Trophoblast cell (in vitro differentiated cells and primary cell): ENCODE data around the gene PPA2.

Source experiments
- DNase-seq, 2 donors: peaks; one replicate each; pipeline ENCODE4 v3.0.0-alpha.2; 2016
- H2AFZ ChIP-seq: 2 replicates; pipeline ENCODE4 v1.6.1; 2013; ENCODE audit warnings: low read length, moderate library complexity, mild to moderate bottlenecking; ENCODE audit not compliant: insufficient read depth, poor library complexity
- H2AK5ac ChIP-seq: 2 replicates; pipeline ENCODE4 v1.6.1; 2013; ENCODE audit warnings: mild to moderate bottlenecking, low read length
- H2BK120ac ChIP-seq: 2 replicates; pipeline ENCODE4 v1.6.1; 2013; ENCODE audit warnings: low read length, mild to moderate bottlenecking, moderate library complexity; ENCODE audit not compliant: insufficient read depth, poor library complexity
- H2BK12ac ChIP-seq: 2 replicates; pipeline ENCODE4 v1.6.1; 2013; ENCODE audit warnings: mild to moderate bottlenecking, low read length, moderate library complexity
- H2BK5ac ChIP-seq: 2 replicates; pipeline ENCODE4 v1.6.1; 2013; ENCODE audit warnings: low read length, low read depth, moderate library complexity, mild to moderate bottlenecking; ENCODE audit not compliant: poor library complexity
- H3K14ac ChIP-seq: 2 replicates; pipeline ENCODE4 v1.6.1; 2013; ENCODE audit warnings: mild to moderate bottlenecking, low read length
- H3K18ac ChIP-seq: 2 replicates; pipeline ENCODE4 v1.6.1; 2013; ENCODE audit warnings: mild to moderate bottlenecking, low read length
- H3K23ac ChIP-seq: 2 replicates; pipeline ENCODE4 v1.6.1; 2013; ENCODE audit warnings: low read length
- H3K27ac ChIP-seq: 2 replicates; pipeline ENCODE4 v1.5.1; 2013; ENCODE audit warnings: low read depth, mild to moderate bottlenecking, inconsistent platforms, low read length, moderate library complexity
- H3K27me3 ChIP-seq: 2 replicates; pipeline ENCODE4 v1.6.1; 2013; ENCODE audit warnings: inconsistent platforms, mild to moderate bottlenecking, low read length, moderate library complexity; ENCODE audit not compliant: insufficient read depth
- H3K36me3 ChIP-seq, 2 experiments: 1 replicate in 1 of 2; 2 replicates in 1 of 2; pipeline ENCODE4 v1.6.1; 2013; ENCODE audit warnings: low read length in 2 of 2, mild to moderate bottlenecking in 2 of 2, moderate library complexity in 1 of 2; ENCODE audit not compliant: insufficient read depth in 2 of 2, control insufficient read depth in 1 of 2
- H3K4ac ChIP-seq: 2 replicates; pipeline ENCODE4 v1.6.1; 2013; ENCODE audit warnings: low read depth, mild to moderate bottlenecking, low read length, moderate library complexity
- H3K4me1 ChIP-seq, 2 experiments: 1 replicate in 1 of 2; 2 replicates in 1 of 2; pipeline ENCODE4 v1.6.1; 2013; ENCODE audit warnings: low read length in 2 of 2, mild to moderate bottlenecking in 2 of 2, moderate library complexity in 1 of 2; ENCODE audit not compliant: insufficient read depth in 2 of 2, control insufficient read depth in 1 of 2
- H3K4me2 ChIP-seq: 2 replicates; pipeline ENCODE4 v1.6.1; 2013; ENCODE audit warnings: inconsistent platforms, mild to moderate bottlenecking, low read length, moderate library complexity
- H3K4me3 ChIP-seq: 2 replicates; pipeline ENCODE4 v1.5.1; 2013; ENCODE audit warnings: mild to moderate bottlenecking, low read depth, low read length, inconsistent platforms
- H3K79me1 ChIP-seq: one replicate; pipeline ENCODE4 v1.6.1; 2013; ENCODE audit warnings: low read length
- H3K79me2 ChIP-seq: 2 replicates; pipeline ENCODE4 v1.6.1; 2013; ENCODE audit warnings: low read length, mild to moderate bottlenecking; ENCODE audit not compliant: control insufficient read depth, insufficient read depth, poor library complexity
- H3K9ac ChIP-seq: 2 replicates; pipeline ENCODE4 v1.6.1; 2013; ENCODE audit warnings: mild to moderate bottlenecking, low read length
- H3K9me3 ChIP-seq: 2 replicates; pipeline ENCODE4 v1.6.1; 2013; ENCODE audit warnings: low read depth, mild to moderate bottlenecking, control low read depth, inconsistent platforms, low read length; ENCODE audit not compliant: insufficient read depth
- H4K12ac ChIP-seq: 2 replicates; pipeline ENCODE4 v1.6.1; 2013; ENCODE audit warnings: low read depth, mild to moderate bottlenecking, low read length, moderate library complexity
- H4K8ac ChIP-seq: 2 replicates; pipeline ENCODE4 v1.6.1; 2013; ENCODE audit warnings: low read depth, mild to moderate bottlenecking, low read length, moderate library complexity
- H4K91ac ChIP-seq: one replicate; pipeline ENCODE4 v1.6.1; 2013; ENCODE audit warnings: low read depth, mild to moderate bottlenecking, low read length, moderate library complexity
- WGBS: extraction: QIAGEN DNeasy Blood & Tissue Kit; methylation state at CpG from one replicate; pipeline ENCODE4 v1.1.7; 2013; ENCODE audit warnings: missing lambda C conversion rate; ENCODE audit not compliant: insufficient read length, insufficient coverage; ENCODE audit errors: extremely low coverage; 5-methylcytosine and 5-hydroxymethylcytosine counted together

PPA2 gene

GRCh38 chr4:105509291-105509690, 35.4 kb upstream of the PPA2 start:
- Histone ChIP-seq H3K4ac (no peak overlapping the region), H3K4me2 (no peak overlapping the region), H3K23ac (no peak overlapping the region), H2AK5ac (no peak overlapping the region), H3K79me1 (no peaks in the 10 kb centered on the region), H3K18ac (no peak overlapping the region), H3K4me3 (no peak overlapping the region), H2BK5ac (no peak overlapping the region), H3K9me3 (no peaks in the 10 kb centered on the region), H3K79me2 (no peaks in the 10 kb centered on the region), H3K27me3 (no peaks in the 10 kb centered on the region), H3K36me3 (no peaks in the 10 kb centered on the region), H3K9ac (no peak overlapping the region), H2BK12ac (no peak overlapping the region), H3K27ac (no peak overlapping the region), H3K14ac (no peak overlapping the region), H4K12ac (no peak overlapping the region), H2AFZ (no peak overlapping the region), H3K4me1 (no peaks in the 10 kb centered on the region), H4K8ac (no peak overlapping the region), H4K91ac (no peak overlapping the region), H2BK120ac (no peak overlapping the region)
- no peak for DNase-seq
- no CpG with 5 or more reads among the region's 1 CpG for WGBS

- Histone ChIP-seq H3K27me3 (no peaks in the 10 kb centered on the region), H3K14ac (no peak overlapping the region), H4K91ac (no peak overlapping the region), H4K12ac (no peak overlapping the region), H3K36me3 (no peaks in the 10 kb centered on the region), H4K8ac (no peak overlapping the region), H3K4ac (no peak overlapping the region), H3K4me3 (no peak overlapping the region), H3K4me2 (no peak overlapping the region), H2BK5ac (no peak overlapping the region), H3K9ac (no peak overlapping the region), H2AK5ac (no peak overlapping the region), H3K18ac (no peak overlapping the region), H3K9me3 (no peaks in the 10 kb centered on the region), H2BK12ac (no peak overlapping the region), H3K4me1 (no peaks in the 10 kb centered on the region), H3K23ac (no peak overlapping the region), H3K79me2 (no peaks in the 10 kb centered on the region), H3K27ac (no peak overlapping the region), H3K79me1 (no peaks in the 10 kb centered on the region), H2BK120ac (no peak overlapping the region), H2AFZ (no peak overlapping the region)
- no peak for DNase-seq
- WGBS, result no CpG with 5 or more reads among the region's 2 CpGs
Measured at GRCh38 chr4:105504744-105505143, 30.9 kb upstream of the PPA2 start.

- Histone ChIP-seq H4K91ac (no peak overlapping the region), H2BK12ac (no peak overlapping the region), H3K4me1 (no peaks in the 10 kb centered on the region), H2AFZ (no peak overlapping the region), H2AK5ac (no peak overlapping the region), H3K79me1 (no peaks in the 10 kb centered on the region), H3K23ac (no peak overlapping the region), H3K18ac (no peak overlapping the region), H3K4me2 (no peak overlapping the region), H4K8ac (no peak overlapping the region), H3K79me2 (no peaks in the 10 kb centered on the region), H3K27me3 (no peaks in the 10 kb centered on the region), H2BK120ac (no peak overlapping the region), H4K12ac (no peak overlapping the region), H3K9me3 (no peaks in the 10 kb centered on the region), H3K4me3 (no peak overlapping the region), H3K36me3 (no peaks in the 10 kb centered on the region), H3K14ac (no peak overlapping the region), H3K27ac (no peak overlapping the region), H2BK5ac (no peak overlapping the region), H3K9ac (no peak overlapping the region), H3K4ac (no peak overlapping the region)
- no peak for DNase-seq
- WGBS, result no CpG with 5 or more reads among the region's 2 CpGs
Measured at GRCh38 chr4:105503484-105503883, 29.6 kb upstream of the PPA2 start.

GRCh38 chr4:105496899-105497298, 23.0 kb upstream of the PPA2 start:
- Histone ChIP-seq H2BK12ac (no peak overlapping the region), H2AK5ac (no peak overlapping the region), H3K79me1 (no peaks in the 10 kb centered on the region), H2BK120ac (no peak overlapping the region), H3K4me3 (no peak overlapping the region), H3K18ac (no peak overlapping the region), H3K23ac (no peak overlapping the region), H3K36me3 (no peaks in the 10 kb centered on the region), H3K9me3 (no peaks in the 10 kb centered on the region), H3K4ac (no peak overlapping the region), H3K14ac (no peak overlapping the region), H3K9ac (no peak overlapping the region), H3K4me2 (no peak overlapping the region), H2BK5ac (no peak overlapping the region), H2AFZ (no peak overlapping the region), H4K8ac (no peak overlapping the region), H4K91ac (no peak overlapping the region), H4K12ac (no peak overlapping the region), H3K79me2 (no peaks in the 10 kb centered on the region), H3K27me3 (no peaks in the 10 kb centered on the region), H3K4me1 (no peaks in the 10 kb centered on the region), H3K27ac (no peak overlapping the region)
- no CpG with 5 or more reads among the region's 2 CpGs for WGBS
- no peak for DNase-seq
